Activated T-cell treated with anti-CD3 and anti-CD28 coated beads, Interleukin-2, amount 50 U/mL, for 4 hours (primary cell): Measurements from ENCODE around the gene MRPL57. TPM values are rescaled to one million over a fixed set of nuclear protein-coding genes. Genes with fewer than 3 reads are reported as not detected.
"Not testable (repeated sequence)": the region's sequence is repeated elsewhere in the genome, so short reads cannot be mapped to it uniquely, and the experiment has no call there.

Source experiments
- ATAC-seq, 2 donors: fragments of 200-7000 bp; cut with Tn5 transposase; one replicate each; pipeline ENCODE4 v1.10.0; 2021
- DNase-seq: peaks from one replicate; pipeline ENCODE4 v3.0.0-alpha.2; 2020
- H3K27me3 Mint-ChIP-seq: one replicate; pipeline ENCODE4 v1.8.0; 2021; ENCODE audit warnings: low read depth, mixed read lengths
- H3K36me3 Mint-ChIP-seq: one replicate; pipeline ENCODE4 v1.8.0; 2022; ENCODE audit warnings: mixed read lengths; ENCODE audit not compliant: insufficient read depth
- H3K4me1 Mint-ChIP-seq: one replicate; pipeline ENCODE4 v1.8.0; 2021; ENCODE audit warnings: low read depth, mixed read lengths
- H3K4me3 Mint-ChIP-seq: one replicate; pipeline ENCODE4 v1.8.0; 2021; ENCODE audit warnings: mild to moderate bottlenecking, moderate library complexity, mixed read lengths
- H3K9me3 Mint-ChIP-seq: one replicate; pipeline ENCODE4 v1.8.0; 2021; ENCODE audit warnings: mixed read lengths
- total RNA-seq, 3 donors: library from RNA; stranded (reverse); gene quantifications; one replicate each; pipeline ENCODE4 v1.2.1, GENCODE V29; 2021

The MRPL57 gene
- total RNA-seq, 3 donors from 2014 or later: 30.8 to 34.1 (median 32.0) TPM

GRCh38 chr13:21212138-21212775, 35.8 kb downstream of the MRPL57 start:
- no peaks in the 10 kb centered on the region for H3K36me3 Mint-ChIP-seq
- no peak for DNase-seq
- no peak for ATAC-seq
- H3K9me3 Mint-ChIP-seq: peaks cover 8% of the 10 kb centered on the region
- H3K27me3 Mint-ChIP-seq: peaks cover 23% of the 10 kb centered on the region
- no peak overlapping the region for H3K4me3 Mint-ChIP-seq
- H3K4me1 Mint-ChIP-seq: no peaks in the 10 kb centered on the region

DNA sequence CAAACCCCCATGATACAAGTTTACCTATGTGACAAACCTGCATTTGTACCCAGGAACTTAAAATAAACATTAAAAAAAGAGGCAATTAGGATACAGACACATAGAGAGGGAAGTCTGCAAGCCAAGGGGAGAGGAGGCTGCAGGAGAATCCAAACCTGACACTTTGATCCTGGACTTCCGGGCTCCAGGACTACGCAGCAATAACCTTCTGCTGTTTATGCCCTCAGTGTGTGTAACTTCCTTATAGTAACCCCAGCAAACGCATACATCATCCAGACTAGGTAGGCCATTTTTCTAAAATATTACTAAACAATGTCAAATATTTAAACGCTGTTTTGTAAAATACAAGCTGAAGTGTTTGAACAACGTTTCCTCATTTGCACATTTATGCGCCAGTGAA, 39.0 kb downstream of the MRPL57 start:
- H3K9me3 Mint-ChIP-seq, DNase-seq, H3K4me3 Mint-ChIP-seq, H3K36me3 Mint-ChIP-seq, ATAC-seq: not testable (repeated sequence)
- H3K27me3 Mint-ChIP-seq: peaks cover 20% of the 10 kb centered on the region
- peaks cover 12% of the 10 kb centered on the region for H3K4me1 Mint-ChIP-seq

DNA sequence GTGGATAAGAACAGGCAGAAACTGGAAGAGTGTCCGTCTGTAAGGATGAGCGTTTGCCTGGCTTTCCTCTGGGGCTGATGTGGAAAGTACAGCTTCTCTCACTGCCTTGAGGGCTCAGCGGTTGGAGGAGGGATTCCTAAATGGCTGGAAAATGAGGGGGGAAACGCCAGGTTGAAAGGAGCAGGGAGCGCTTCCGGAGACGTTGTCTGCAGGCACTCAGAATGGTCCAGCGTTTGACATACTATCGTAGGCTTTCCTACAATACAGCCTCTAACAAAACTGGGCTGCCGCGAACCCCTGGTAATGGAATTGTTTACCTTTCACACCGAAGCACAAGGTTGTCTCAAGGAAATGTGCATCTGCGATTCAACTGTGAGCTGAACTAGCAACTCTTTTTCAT, 39.9 kb downstream of the MRPL57 start:
- H3K36me3 Mint-ChIP-seq: no peaks in the 10 kb centered on the region
- DNase-seq: no peak
- H3K4me1 Mint-ChIP-seq: peaks cover 12% of the 10 kb centered on the region
- ATAC-seq: no peak
- no peak overlapping the region for H3K4me3 Mint-ChIP-seq
- H3K9me3 Mint-ChIP-seq: peaks cover 8% of the 10 kb centered on the region
- H3K27me3 Mint-ChIP-seq: peaks cover 16% of the 10 kb centered on the region

DNA sequence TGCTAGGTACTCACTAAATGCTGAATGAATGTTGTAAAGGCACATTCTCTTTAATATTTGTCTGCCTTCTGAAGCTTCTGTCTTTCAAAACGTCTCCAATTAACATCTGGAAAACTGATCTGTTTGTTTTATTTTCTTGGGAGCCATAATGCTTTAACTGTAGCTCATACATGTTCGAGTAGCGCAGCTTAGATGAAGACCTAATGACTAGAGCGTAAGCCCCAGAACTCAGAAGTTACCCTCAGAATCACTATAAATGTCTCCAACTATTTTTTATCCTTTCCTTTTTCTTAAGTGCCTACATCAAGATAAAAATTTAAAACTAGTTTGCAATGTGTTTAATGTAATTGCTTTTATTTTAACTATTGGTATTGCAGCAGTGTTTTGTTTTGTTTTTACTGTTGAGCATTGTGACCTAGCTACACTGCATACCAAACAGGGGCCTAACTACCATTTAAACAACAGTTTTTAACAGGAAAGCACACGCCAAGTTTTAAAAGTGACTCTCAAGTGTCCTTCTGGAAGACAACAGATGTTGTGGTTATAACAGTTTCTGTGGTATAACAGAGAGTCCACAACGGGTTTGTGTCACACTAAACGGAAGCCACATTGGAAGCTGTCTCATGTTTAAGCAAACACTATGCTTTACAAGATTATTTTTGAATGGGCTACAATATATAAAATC, 42.0 kb downstream of the MRPL57 start:
- DNase-seq (no peak), ATAC-seq (peak; percentile 69 to 75)
- peaks cover 9% of the 10 kb centered on the region for H3K27me3 Mint-ChIP-seq
- peaks cover 12% of the 10 kb centered on the region for H3K4me1 Mint-ChIP-seq
- H3K4me3 Mint-ChIP-seq: no peak overlapping the region
- peaks cover 4% of the 10 kb centered on the region for H3K9me3 Mint-ChIP-seq
- no peaks in the 10 kb centered on the region for H3K36me3 Mint-ChIP-seq

GRCh38 chr13:21219036-21219381, 42.6 kb downstream of the MRPL57 start:
- ATAC-seq (peak in 1 of 2 donors; percentile 43), DNase-seq (no peak)
- Mint-ChIP-seq H3K27me3 (peaks cover 9% of the 10 kb centered on the region), H3K4me1 (peaks cover 12% of the 10 kb centered on the region), H3K36me3 (no peaks in the 10 kb centered on the region), H3K4me3 (no peak overlapping the region), H3K9me3 (peaks cover 4% of the 10 kb centered on the region)

DNA sequence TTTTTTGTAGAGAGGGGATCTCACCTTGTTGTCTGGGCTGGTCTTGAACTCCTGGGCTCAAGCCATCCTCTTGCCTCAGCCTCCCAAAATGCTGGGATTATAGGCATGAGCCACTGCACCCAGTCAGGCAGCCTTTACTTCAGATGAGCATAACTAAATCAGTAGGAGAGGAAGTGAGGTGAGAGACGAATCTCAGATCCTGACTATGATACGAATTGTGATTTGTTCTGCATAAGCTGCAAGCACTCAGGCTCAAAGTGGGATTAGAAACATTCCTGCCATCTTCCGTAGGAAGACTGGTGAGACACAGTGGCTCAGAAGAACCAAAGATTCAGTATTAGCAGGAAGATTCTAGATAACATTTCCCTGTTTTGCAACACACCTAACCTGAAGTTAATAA, 43.3 kb downstream of the MRPL57 start:
- H3K36me3 Mint-ChIP-seq, ATAC-seq, H3K9me3 Mint-ChIP-seq, H3K27me3 Mint-ChIP-seq, H3K4me3 Mint-ChIP-seq, DNase-seq: not testable (repeated sequence)
- peaks cover 12% of the 10 kb centered on the region for H3K4me1 Mint-ChIP-seq

DNA sequence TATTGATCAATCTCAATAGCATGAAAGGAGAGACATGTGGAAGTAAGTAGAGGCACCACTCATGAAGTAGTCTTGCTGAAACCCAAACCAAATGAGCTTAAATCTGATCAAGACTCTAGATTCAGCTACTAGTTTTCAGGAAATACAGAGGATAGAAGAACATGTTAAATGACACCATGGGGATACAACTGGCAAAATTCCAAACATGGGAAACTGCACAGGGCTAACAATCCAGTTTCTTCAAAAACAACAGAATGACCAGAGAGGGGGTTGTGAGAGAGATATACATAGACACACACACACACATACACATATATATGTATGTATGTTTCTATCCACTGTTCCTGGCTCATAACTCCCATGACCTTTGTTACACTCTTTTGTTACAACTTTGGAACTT, 44.8 kb downstream of the MRPL57 start:
- Mint-ChIP-seq H3K9me3 (peaks cover 4% of the 10 kb centered on the region), H3K4me3 (no peak overlapping the region), H3K36me3 (no peaks in the 10 kb centered on the region), H3K27me3 (peaks cover 5% of the 10 kb centered on the region), H3K4me1 (peaks cover 12% of the 10 kb centered on the region)
- ATAC-seq (no peak), DNase-seq (no peak)

DNA sequence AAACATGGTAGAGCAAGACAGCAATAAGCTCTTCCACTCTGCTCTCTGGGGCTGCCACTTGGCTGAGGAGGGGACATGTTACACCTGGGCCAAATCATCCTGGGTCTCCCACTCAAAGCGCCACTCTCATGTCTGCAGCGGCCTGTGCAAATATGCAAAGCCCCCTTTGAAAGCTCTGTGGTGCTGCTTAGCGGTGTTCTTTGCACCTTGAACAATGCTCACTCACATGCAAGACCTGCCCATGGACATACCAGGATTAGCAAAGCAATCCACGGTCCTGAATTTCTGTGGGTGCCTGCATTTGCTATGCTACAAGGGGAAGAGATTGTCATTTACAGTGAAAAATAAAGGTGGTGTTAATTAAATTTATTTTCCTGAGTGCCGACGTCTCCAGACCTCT, 48.6 kb downstream of the MRPL57 start:
- Mint-ChIP-seq H3K4me3 (no peak overlapping the region), H3K4me1 (no peaks in the 10 kb centered on the region), H3K9me3 (peaks cover 4% of the 10 kb centered on the region), H3K27me3 (peaks cover 11% of the 10 kb centered on the region), H3K36me3 (no peaks in the 10 kb centered on the region)
- DNase-seq (no peak), ATAC-seq (no peak)

DNA sequence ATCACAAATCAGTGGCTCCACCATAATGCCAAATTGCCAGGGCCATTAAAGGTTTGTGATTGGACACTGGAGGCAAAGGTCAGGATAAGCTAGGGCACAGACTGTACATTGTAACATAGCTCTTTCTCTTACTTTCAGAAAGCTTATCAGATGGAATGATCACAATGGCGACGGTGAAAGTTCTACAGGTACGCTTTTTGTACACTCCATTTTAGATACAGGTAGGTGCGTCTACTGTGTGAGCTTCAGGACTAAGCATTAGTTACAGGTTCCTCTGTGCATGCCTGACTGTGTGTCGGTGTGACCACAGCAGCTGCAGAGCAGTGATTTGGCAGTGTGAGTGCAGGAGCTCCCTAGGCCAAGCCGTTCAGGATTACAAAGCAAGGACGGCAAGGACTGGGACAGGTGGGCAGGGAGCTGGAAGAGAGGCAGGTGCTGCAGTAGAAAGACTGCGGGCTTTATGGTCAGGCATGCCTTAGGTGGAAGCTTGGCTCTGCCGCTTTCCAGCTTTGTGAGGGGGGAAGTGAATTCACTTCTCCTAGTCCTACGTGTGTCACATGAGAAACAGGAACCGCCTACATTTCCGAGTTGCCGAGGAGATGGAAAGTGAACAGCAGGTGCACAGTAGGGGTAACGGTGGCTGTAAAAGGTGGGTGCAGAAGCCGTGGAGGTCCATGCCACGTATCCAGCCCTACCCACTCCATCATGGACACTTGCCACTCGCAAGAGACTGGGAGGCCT, 49.6 kb downstream of the MRPL57 start:
- no peak for DNase-seq
- Mint-ChIP-seq H3K4me1 (no peaks in the 10 kb centered on the region), H3K27me3 (peaks cover 11% of the 10 kb centered on the region), H3K4me3 (no peak overlapping the region), H3K36me3 (no peaks in the 10 kb centered on the region), H3K9me3 (peaks cover 4% of the 10 kb centered on the region)
- ATAC-seq: no peak

DNA sequence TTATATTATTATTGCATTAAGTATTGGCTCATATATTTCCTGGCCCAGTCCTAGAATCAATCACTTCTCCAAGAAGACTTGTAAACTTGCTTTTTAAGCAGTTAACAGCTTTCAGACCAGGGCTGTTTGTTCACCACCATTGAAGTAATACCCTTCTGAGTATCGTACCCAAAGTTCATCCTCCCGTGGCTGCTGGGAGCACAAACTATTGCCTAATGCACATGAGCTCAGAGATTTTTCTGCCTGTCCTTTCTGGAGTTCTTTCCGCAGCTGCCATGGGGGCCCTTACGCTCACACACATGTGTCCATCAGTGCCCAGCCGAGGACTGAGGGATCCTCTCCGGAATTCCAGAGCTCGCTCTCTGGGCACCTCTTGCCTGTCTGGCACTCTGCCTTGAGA, 51.5 kb downstream of the MRPL57 start:
- H3K4me3 Mint-ChIP-seq: no peak overlapping the region
- H3K36me3 Mint-ChIP-seq: no peaks in the 10 kb centered on the region
- no peak for DNase-seq
- H3K27me3 Mint-ChIP-seq: peaks cover 9% of the 10 kb centered on the region
- no peak for ATAC-seq
- peaks cover 4% of the 10 kb centered on the region for H3K4me1 Mint-ChIP-seq
- no peaks in the 10 kb centered on the region for H3K9me3 Mint-ChIP-seq

Other genes with a start within 250 kb of the MRPL57 start
- gene LATS2, start 115.1 kb upstream of the MRPL57 start, total RNA-seq: 1 to 10 TPM in 2 of 3 donors, under 1 TPM in 1; 0.71 to 1.3 (median 1.2) TPM
- gene SAP18, start 36.5 kb upstream of the MRPL57 start, total RNA-seq: 100 to 1,000 TPM; 317 to 345 (median 339) TPM
- gene SKA3, start 106 bp upstream of the MRPL57 start, total RNA-seq: 10 to 100 TPM in 2 of 3 donors, 1 to 10 TPM in 1; 7.3 to 15.1 (median 11.6) TPM